ENCODE data around the gene GEMIN7. TPM values are rescaled to one million over a fixed set of nuclear protein-coding genes. Genes with fewer than 3 reads are reported as not detected.

The GEMIN7 gene
- total and polyA plus RNA-seq, 2 of the 13 experiments (the other 11 are each of a cell fraction or from before 2014, with no cell fraction given), result 24.1 to 30.6 TPM

- peak; percentile 43; the same call in 1 of the 2 replicates for TF ChIP-seq STAT6 (CRISPR knock-in tag; IDR thresholded peaks at IDR 0.05; ENCODE audit: borderline replicate concordance)
- no peak; the same call in 1 of the 2 replicates for TF ChIP-seq ELF4 (CRISPR knock-in tag; IDR thresholded peaks at IDR 0.05; ENCODE audit: borderline replicate concordance)
- TF ChIP-seq HNF4G (IDR thresholded peaks at IDR 0.05; ENCODE audit: borderline replicate concordance, low read depth, low read length), result no peak
- peak; percentile 58; the same call in 1 of the 2 replicates for TF ChIP-seq HNF4G (CRISPR knock-in tag; IDR thresholded peaks at IDR 0.05; ENCODE audit: borderline replicate concordance, low read depth)
- peak; percentile 85; the same call in 1 of the 2 replicates for TF ChIP-seq KDM2A (CRISPR knock-in tag; IDR thresholded peaks at IDR 0.05; ENCODE audit: borderline replicate concordance, low read depth)
- TF ChIP-seq SMAD1 (CRISPR knock-in tag; IDR thresholded peaks at IDR 0.05; ENCODE audit: borderline replicate concordance, low read depth), result peak; percentile 50; the same call in 1 of the 2 replicates
- TF ChIP-seq HNRNPL (IDR thresholded peaks at IDR 0.05; ENCODE audit: low read depth, low read length), result no peak
- TF ChIP-seq ZNF3 (CRISPR knock-in tag; IDR thresholded peaks at IDR 0.05), result no peak
- no peak for TF ChIP-seq ZNF44 (CRISPR knock-in tag; IDR thresholded peaks at IDR 0.05)
- TF ChIP-seq ZKSCAN8 (CRISPR knock-in tag; IDR thresholded peaks at IDR 0.05; ENCODE audit: borderline replicate concordance), result 0 out of 2 replicates have a peak, but pooled peaks have one; percentile 15
- TF ChIP-seq DPF2 (CRISPR knock-in tag; IDR thresholded peaks at IDR 0.05; ENCODE audit: borderline replicate concordance, low read depth), result no peak
- TF ChIP-seq ZC3H13 (CRISPR knock-in tag; IDR thresholded peaks at IDR 0.05), result no peak
- TF ChIP-seq, protein P1, sequence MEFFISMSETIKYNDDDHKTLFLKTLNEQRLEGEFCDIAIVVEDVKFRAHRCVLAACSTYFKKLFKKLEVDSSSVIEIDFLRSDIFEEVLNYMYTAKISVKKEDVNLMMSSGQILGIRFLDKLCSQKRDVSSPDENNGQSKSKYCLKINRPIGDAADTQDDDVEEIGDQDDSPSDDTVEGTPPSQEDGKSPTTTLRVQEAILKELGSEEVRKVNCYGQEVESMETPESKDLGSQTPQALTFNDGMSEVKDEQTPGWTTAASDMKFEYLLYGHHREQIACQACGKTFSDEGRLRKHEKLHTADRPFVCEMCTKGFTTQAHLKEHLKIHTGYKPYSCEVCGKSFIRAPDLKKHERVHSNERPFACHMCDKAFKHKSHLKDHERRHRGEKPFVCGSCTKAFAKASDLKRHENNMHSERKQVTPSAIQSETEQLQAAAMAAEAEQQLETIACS (CRISPR knock-in tag; IDR thresholded peaks at IDR 0.05), result peak; percentile 57
- no peak; the same call in 1 of the 2 replicates for TF ChIP-seq ZBTB4 (CRISPR knock-in tag; IDR thresholded peaks at IDR 0.05; ENCODE audit: borderline replicate concordance)
- TF ChIP-seq, protein P2, sequence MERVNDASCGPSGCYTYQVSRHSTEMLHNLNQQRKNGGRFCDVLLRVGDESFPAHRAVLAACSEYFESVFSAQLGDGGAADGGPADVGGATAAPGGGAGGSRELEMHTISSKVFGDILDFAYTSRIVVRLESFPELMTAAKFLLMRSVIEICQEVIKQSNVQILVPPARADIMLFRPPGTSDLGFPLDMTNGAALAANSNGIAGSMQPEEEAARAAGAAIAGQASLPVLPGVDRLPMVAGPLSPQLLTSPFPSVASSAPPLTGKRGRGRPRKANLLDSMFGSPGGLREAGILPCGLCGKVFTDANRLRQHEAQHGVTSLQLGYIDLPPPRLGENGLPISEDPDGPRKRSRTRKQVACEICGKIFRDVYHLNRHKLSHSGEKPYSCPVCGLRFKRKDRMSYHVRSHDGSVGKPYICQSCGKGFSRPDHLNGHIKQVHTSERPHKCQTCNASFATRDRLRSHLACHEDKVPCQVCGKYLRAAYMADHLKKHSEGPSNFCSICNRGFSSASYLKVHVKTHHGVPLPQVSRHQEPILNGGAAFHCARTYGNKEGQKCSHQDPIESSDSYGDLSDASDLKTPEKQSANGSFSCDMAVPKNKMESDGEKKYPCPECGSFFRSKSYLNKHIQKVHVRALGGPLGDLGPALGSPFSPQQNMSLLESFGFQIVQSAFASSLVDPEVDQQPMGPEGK (CRISPR knock-in tag; IDR thresholded peaks at IDR 0.05), result peak; percentile 35; the same call in 1 of the 2 replicates
- TF ChIP-seq ZNF746 (CRISPR knock-in tag; IDR thresholded peaks at IDR 0.05), result no peak
Measured at GRCh38 chr19:45038931-45039893, 39.8 kb upstream of the GEMIN7 start, which contains the start of gene CLASRP (continued).
